B cell (primary cell): ENCODE data around the gene SRBD1.

ENCODE experiments used
- EZH2 ChIP-seq: IDR thresholded peaks from 2 replicates; pipeline ENCODE4 v1.6.1; 2012; ENCODE audit warnings: borderline replicate concordance, low read depth, mild to moderate bottlenecking, moderate library complexity, low read length; ENCODE audit not compliant: insufficient read depth, poor library complexity, severe bottlenecking
- TF ChIP-seq, protein P1 (sequence below): fragments of 200-600 bp; IDR thresholded peaks from one replicate; pipeline ENCODE4 v1.8.0; 2022; ENCODE audit warnings: antibody characterized with exemption, mild to moderate bottlenecking

DNA sequence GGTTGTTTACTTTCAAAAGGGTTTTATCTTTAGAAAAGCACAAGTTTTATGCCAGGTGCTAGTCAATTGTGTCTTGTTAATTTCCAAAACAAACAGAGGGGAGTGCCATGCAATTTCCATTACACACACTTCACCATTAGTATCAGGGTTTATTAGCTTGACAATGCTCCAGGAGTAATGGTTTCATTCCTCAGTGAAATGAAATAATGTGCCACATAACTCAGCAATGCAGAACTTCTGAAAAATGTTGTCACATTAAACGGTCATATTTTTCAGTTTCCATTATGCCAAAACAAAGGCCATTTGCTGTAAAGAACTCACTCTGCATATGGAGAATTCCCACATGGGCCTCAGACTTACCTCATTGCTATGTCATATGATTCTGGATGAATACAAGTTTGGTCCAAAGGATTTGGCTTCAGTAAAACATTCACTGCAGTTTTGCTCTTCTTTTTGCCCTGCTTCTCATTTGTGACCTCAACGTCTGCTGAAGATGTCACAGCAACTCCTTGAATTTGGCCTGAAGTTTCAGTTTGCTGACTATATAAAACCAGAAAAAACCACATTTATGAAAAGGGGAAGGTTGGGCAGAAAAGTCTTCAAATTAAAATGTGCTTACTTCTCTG, 198.2 kb downstream of the SRBD1 start:
- TF ChIP-seq, protein P1, sequence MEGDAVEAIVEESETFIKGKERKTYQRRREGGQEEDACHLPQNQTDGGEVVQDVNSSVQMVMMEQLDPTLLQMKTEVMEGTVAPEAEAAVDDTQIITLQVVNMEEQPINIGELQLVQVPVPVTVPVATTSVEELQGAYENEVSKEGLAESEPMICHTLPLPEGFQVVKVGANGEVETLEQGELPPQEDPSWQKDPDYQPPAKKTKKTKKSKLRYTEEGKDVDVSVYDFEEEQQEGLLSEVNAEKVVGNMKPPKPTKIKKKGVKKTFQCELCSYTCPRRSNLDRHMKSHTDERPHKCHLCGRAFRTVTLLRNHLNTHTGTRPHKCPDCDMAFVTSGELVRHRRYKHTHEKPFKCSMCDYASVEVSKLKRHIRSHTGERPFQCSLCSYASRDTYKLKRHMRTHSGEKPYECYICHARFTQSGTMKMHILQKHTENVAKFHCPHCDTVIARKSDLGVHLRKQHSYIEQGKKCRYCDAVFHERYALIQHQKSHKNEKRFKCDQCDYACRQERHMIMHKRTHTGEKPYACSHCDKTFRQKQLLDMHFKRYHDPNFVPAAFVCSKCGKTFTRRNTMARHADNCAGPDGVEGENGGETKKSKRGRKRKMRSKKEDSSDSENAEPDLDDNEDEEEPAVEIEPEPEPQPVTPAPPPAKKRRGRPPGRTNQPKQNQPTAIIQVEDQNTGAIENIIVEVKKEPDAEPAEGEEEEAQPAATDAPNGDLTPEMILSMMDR: no peak
- no peak for TF ChIP-seq EZH2
